ENCODE measurements around the gene AUP1. TPM values are rescaled to one million over a fixed set of nuclear protein-coding genes. Genes with fewer than 3 reads are reported as not detected.
A peak's percentile ranks its signal among the peaks of the same experiment; 100 is the strongest.

The AUP1 gene
- total and polyA plus RNA-seq, 10 of the 15 experiments (the other 5 are each of a cell fraction or from before 2014, with no cell fraction given): 39.1 to 215 (median 138) TPM

GRCh38 chr2:74555610-74556103 is 26.2 kb upstream of the AUP1 start:
- 37% methylated on average over 16 of the region's 17 CpGs for WGBS (ENCODE audit: insufficient coverage, insufficient replicate concordance, low lambda C conversion rate, missing lambda C conversion rate)
- Histone ChIP-seq H3K9ac (ENCODE audit: control insufficient read depth, insufficient read depth, low read length) (peak overlapping the region; percentile 96), H3K9me3 (replicated peaks; ENCODE audit: control insufficient read depth, insufficient read depth, low read length) (no peaks in the 10 kb centered on the region; the same call in 2 of the 3 replicates), H3K79me2 (ENCODE audit: control insufficient read depth, insufficient read depth, low read length) (peaks cover 60% of the 10 kb centered on the region), H3K4me2 (ENCODE audit: control insufficient read depth, insufficient read depth) (peak overlapping the region; percentile 91), H3K27me3 (replicated peaks in 1 of 2; ENCODE audit: control insufficient read depth in 2 of 2, insufficient read depth in 2 of 2, low read length in 1 of 2) (no peaks in the 10 kb centered on the region), H3K4me3 (peak overlapping the region; percentile 95), H3K4me1 (ENCODE audit: control insufficient read depth, insufficient read depth, low read length) (peaks cover 22% of the 10 kb centered on the region), H3K27ac (ENCODE audit: control insufficient read depth, insufficient read depth) (peak overlapping the region; percentile 93), H2AFZ (ENCODE audit: control insufficient read depth, low read depth, low read length) (no peak overlapping the region), H3K36me3 (ENCODE audit: control insufficient read depth in 2 of 2, insufficient read depth in 2 of 2, low read length in 1 of 2) (peaks cover 1 to 11% of the 10 kb centered on the region in 2 experiments; a peak in 2 of 4 replicates), H4K20me1 (ENCODE audit: control insufficient read depth, insufficient read depth) (no peaks in the 10 kb centered on the region)
- no peak for FAIRE-seq
- POLR2A ChIA-PET: interaction anchor here (0.5 to 17.8 kb wide), 3 partner anchors 16 to 173 kb away, joined by 4 to 441 read pairs (median 4); no protein-coding TSS in a partner anchor
- CTCF ChIA-PET: interaction anchor here (1.1 to 8.5 kb wide), 7 partner anchors 9 to 30 kb away, joined by 3 to 115 read pairs (median 6); no protein-coding TSS in a partner anchor
- in situ Hi-C loops (cut with MboI): no loop called here
- SMC1A ChIA-PET (ENCODE audit: uncharacterized antibody, unreplicated experiment): interaction anchor here (0.9 to 4.8 kb wide), 9 partner anchors 11 to 47 kb away, joined by 3 to 42 read pairs (median 4); partner anchors contain the start of genes AUP1 and HTRA2
- ATAC-seq: no peak
- DNase-seq (ENCODE audit: low read depth, low spot score): no peak
- RAD21 ChIA-PET (ENCODE audit: unreplicated experiment): interaction anchor here (0.8 to 6.5 kb wide), 3 partner anchors 15 to 116 kb away, joined by 3 to 96 read pairs (median 5); no protein-coding TSS in a partner anchor
- 0 out of 2 replicates have a peak, but pooled peaks have one; percentile 1 for TF ChIP-seq POLR2AphosphoS2 (IDR thresholded peaks at IDR 0.05; ENCODE audit: low read depth, low read length)
- no peak for TF ChIP-seq ZBED1 (IDR thresholded peaks at IDR 0.05; ENCODE audit: borderline replicate concordance)
- BruUV-seq (replicated peaks): no TSS peak
- intact Hi-C loops (cut with micrococcal nuclease; ENCODE audit: unreplicated experiment): loop anchor here (2.0 kb wide), 1 partner anchor 15 kb away; no protein-coding TSS in a partner anchor

- Histone ChIP-seq H3K4me3 (peak overlapping the region; percentile 95), H3K4me1 (ENCODE audit: control insufficient read depth, insufficient read depth, low read length) (peaks cover 27% of the 10 kb centered on the region), H2AFZ (ENCODE audit: control insufficient read depth, low read depth, low read length) (peak overlapping the region; percentile 81), H3K9me3 (replicated peaks; ENCODE audit: control insufficient read depth, insufficient read depth, low read length) (no peaks in the 10 kb centered on the region; the same call in 2 of the 3 replicates), H3K79me2 (ENCODE audit: control insufficient read depth, insufficient read depth, low read length) (peaks cover 67% of the 10 kb centered on the region), H4K20me1 (ENCODE audit: control insufficient read depth, insufficient read depth) (no peaks in the 10 kb centered on the region), H3K4me2 (ENCODE audit: control insufficient read depth, insufficient read depth) (peak overlapping the region; percentile 91), H3K9ac (ENCODE audit: control insufficient read depth, insufficient read depth, low read length) (peak overlapping the region; percentile 96), H3K27me3 (replicated peaks in 1 of 2; ENCODE audit: control insufficient read depth in 2 of 2, insufficient read depth in 2 of 2, low read length in 1 of 2) (no peaks in the 10 kb centered on the region), H3K36me3 (ENCODE audit: control insufficient read depth in 2 of 2, insufficient read depth in 2 of 2, low read length in 1 of 2) (peaks cover 1 to 11% of the 10 kb centered on the region in 2 experiments; a peak in 2 of 4 replicates), H3K27ac (ENCODE audit: control insufficient read depth, insufficient read depth) (peak overlapping the region; percentile 93)
- POLR2A ChIA-PET: interaction anchor here (0.5 to 17.8 kb wide), 3 partner anchors 15 to 172 kb away, joined by 4 to 441 read pairs (median 4); no protein-coding TSS in a partner anchor
- ATAC-seq (peak; percentile 57), DNase-seq (ENCODE audit: low read depth, low spot score) (no peak), FAIRE-seq (no peak)
- CTCF ChIA-PET: interaction anchor here (1.1 to 8.5 kb wide), 6 partner anchors 8 to 31 kb away, joined by 3 to 115 read pairs (median 5); no protein-coding TSS in a partner anchor
- in situ Hi-C loops (cut with MboI): no loop called here
- SMC1A ChIA-PET (ENCODE audit: uncharacterized antibody, unreplicated experiment): interaction anchor here (0.9 to 4.8 kb wide), 9 partner anchors 11 to 46 kb away, joined by 3 to 42 read pairs (median 4); partner anchors contain the start of genes AUP1 and HTRA2
- BruUV-seq (replicated peaks): TSS peak; percentile 73
- RAD21 ChIA-PET (ENCODE audit: unreplicated experiment): interaction anchor here (0.8 to 6.5 kb wide), 4 partner anchors 15 to 115 kb away, joined by 3 to 96 read pairs (median 4); no protein-coding TSS in a partner anchor
- intact Hi-C loops (cut with micrococcal nuclease; ENCODE audit: unreplicated experiment): loop anchor here (1.0 to 2.0 kb wide), 2 partner anchors 16 to 25 kb away; no protein-coding TSS in a partner anchor
- under 1% methylated on average over 58 of the region's 58 CpGs for whole genome bisulfite sequencing (ENCODE audit: insufficient coverage, insufficient replicate concordance, low lambda C conversion rate, missing lambda C conversion rate)
- TF ChIP-seq MYC (IDR thresholded peaks at IDR 0.05; ENCODE audit: insufficient read depth, insufficient read length, insufficient replicate concordance, low read length, severe bottlenecking) (no peak), TARDBP (IDR thresholded peaks at IDR 0.05; ENCODE audit: borderline replicate concordance) (peak; percentile 12; the same call in 1 of the 2 replicates), NFYB (IDR thresholded peaks at IDR 0.05; ENCODE audit: insufficient read depth, low read depth, low read length) (no peak), MXI1 (IDR thresholded peaks at IDR 0.05; ENCODE audit: low read depth, low read length) (peak; percentile 44; the same call in 1 of the 2 replicates), CBFB (IDR thresholded peaks at IDR 0.05; ENCODE audit: low read depth) (peak; percentile 15; the same call in 1 of the 2 replicates), RAD51 (IDR thresholded peaks at IDR 0.05) (no peak), IKZF2 (IDR thresholded peaks at IDR 0.05) (peak in 1 of 2 experiments; percentile 34), PKNOX1 (IDR thresholded peaks at IDR 0.05) (no peak)
Observed at GRCh38 chr2:74554820-74555531, 25.5 kb upstream of the AUP1 start.

Measured in GM12878 (cell line).